AG09309 (cell line): Measurements from ENCODE around the gene PPP1R37.

Source experiments
- DNase-seq: peaks from one replicate; pipeline ENCODE4 v3.0.0-alpha.2; 2010; ENCODE audit warnings: low read depth
- H3K4me3 ChIP-seq: 2 replicates; pipeline ENCODE4 v1.5.1; 2011; ENCODE audit warnings: mild to moderate bottlenecking, low read depth, low read length, moderate library complexity; ENCODE audit not compliant: control insufficient read depth
- TF ChIP-seq, protein P1 (sequence below): IDR thresholded peaks from 2 replicates; pipeline ENCODE4 v1.5.1; 2011; ENCODE audit warnings: mild to moderate bottlenecking, low read depth, low read length, inconsistent platforms; ENCODE audit not compliant: insufficient read depth, control insufficient read depth; ENCODE audit errors: missing control alignments

Gene PPP1R37

DNA sequence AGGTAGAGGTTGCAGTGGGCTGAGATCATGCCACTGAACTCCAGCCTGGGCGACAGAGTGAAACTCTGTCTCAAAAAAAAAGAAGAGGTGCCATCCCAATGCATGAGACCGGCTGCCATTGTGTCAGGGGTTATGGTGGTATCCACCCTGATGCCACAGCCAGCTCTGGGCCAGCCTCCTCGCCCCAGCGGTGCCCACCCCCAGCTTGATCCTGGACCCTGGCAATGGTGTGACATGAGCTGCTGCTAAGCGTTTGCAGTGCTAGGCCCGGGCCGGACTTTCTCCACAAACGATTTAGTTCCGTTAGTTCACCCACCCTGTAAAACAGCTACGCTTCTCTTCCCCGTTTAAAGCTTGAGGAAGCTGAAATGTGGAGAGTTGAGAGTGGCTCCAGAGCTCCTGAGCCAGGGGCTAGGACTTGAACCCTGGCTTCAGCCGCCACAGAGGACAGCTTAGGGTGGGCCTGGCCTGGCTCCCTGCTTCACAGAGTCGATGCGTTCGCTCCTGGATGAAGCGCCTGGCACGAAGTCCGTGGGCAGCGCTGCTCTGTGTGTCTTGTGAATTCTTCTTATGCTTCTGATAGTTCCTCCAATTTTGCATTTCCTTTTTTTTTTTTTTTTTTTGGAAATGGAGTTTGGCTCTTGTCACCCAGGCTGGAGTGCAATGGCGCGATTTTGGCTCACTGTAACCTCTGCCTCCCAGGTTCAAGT is 42.4 kb downstream of the PPP1R37 start:
- no peak overlapping the region for H3K4me3 ChIP-seq
- no peak for DNase-seq
- TF ChIP-seq, protein P1, sequence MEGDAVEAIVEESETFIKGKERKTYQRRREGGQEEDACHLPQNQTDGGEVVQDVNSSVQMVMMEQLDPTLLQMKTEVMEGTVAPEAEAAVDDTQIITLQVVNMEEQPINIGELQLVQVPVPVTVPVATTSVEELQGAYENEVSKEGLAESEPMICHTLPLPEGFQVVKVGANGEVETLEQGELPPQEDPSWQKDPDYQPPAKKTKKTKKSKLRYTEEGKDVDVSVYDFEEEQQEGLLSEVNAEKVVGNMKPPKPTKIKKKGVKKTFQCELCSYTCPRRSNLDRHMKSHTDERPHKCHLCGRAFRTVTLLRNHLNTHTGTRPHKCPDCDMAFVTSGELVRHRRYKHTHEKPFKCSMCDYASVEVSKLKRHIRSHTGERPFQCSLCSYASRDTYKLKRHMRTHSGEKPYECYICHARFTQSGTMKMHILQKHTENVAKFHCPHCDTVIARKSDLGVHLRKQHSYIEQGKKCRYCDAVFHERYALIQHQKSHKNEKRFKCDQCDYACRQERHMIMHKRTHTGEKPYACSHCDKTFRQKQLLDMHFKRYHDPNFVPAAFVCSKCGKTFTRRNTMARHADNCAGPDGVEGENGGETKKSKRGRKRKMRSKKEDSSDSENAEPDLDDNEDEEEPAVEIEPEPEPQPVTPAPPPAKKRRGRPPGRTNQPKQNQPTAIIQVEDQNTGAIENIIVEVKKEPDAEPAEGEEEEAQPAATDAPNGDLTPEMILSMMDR = no peak

DNA sequence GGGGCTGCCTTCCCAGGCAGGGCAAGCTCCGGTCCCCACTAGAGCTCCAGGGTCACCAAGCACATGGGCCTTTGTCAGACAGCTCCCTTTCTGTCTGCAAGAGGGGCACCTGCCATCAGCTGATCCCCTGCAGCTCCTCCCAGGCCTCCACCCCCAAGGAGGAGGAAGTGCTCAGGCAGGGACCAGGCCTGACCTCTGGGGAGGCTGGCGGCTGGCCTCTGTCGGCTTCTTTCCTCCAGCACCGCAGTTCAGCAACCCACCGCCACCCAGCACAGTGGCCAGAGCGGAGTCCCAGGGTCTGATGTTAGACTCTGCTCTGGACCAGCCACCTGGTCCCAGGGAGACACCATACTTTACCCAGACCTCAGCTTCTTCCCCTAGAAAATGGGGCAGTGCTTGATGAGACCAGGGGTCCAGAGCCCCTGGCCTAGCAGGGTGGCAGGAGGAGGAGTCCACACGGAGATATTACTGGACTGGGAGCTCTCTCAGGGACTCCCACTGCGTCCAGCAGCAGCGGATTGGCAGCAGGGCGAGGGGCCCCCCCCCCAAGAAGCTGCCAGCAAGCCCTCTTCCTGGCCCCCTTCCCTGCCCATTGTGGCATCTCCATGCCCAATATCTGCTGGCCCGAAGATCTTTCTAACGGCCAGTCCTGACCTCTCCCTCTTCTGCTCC is 43.7 kb downstream of the PPP1R37 start:
- TF ChIP-seq, protein P1 = no peak
- no peak overlapping the region for H3K4me3 ChIP-seq

DNA sequence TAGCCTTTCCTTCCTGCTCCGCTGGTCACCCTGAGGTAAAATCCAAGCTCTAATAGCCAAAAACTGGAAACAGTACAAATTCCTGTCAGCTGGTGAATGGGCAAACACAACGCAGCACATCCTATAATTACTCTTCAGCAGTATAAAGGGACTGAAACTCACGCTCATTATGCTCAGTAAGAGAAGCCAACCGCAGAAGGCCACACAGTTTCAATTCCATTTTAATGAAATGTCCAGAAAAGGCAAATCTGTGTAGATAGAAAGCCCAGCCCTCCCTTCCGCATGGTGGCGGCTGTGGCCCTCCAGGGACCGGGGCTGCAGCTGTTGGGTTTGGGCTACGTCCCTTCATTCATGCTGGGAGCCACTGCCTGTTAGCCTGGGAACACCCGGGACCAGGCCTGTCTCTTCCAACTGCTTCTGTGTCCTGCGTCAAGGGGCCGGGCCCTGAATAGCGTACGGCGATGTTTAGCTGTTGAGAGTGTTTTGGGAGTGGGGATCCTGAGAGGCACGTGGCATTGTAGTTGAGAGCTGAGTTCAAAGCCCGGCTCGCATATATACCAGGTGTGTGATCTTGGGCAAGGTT is 44.3 kb downstream of the PPP1R37 start:
- no peak overlapping the region for H3K4me3 ChIP-seq
- TF ChIP-seq, protein P1 = no peak
- no peak for DNase-seq

More for the DNA sequence above, 43.7 kb downstream of the PPP1R37 start:
- no peak for DNase-seq

DNA sequence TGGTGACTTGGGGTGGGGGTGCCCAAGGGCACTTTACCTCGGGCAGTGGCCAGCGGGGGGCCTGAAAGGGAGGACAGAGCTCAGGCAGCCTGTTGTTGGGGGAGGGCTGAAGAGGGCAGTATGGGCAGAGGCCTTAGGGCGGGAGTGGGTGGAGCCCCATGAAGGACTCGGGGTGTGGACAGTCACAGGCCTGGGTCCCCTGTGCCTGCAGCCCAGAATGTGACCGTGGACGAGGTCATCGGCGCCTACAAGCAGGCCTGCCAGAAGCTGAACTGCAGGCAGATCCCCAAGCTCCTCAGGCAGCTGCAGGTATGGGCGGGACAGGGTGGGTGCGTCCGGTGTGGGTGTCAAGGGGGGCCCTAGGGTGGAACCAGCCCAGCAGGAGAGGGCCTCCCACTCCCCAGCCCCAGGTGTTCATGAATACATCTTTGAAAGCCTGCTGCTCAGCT is 45.3 kb downstream of the PPP1R37 start:
- H3K4me3 ChIP-seq = no peak overlapping the region
- DNase-seq = no peak
- TF ChIP-seq, protein P1 = no peak

DNA sequence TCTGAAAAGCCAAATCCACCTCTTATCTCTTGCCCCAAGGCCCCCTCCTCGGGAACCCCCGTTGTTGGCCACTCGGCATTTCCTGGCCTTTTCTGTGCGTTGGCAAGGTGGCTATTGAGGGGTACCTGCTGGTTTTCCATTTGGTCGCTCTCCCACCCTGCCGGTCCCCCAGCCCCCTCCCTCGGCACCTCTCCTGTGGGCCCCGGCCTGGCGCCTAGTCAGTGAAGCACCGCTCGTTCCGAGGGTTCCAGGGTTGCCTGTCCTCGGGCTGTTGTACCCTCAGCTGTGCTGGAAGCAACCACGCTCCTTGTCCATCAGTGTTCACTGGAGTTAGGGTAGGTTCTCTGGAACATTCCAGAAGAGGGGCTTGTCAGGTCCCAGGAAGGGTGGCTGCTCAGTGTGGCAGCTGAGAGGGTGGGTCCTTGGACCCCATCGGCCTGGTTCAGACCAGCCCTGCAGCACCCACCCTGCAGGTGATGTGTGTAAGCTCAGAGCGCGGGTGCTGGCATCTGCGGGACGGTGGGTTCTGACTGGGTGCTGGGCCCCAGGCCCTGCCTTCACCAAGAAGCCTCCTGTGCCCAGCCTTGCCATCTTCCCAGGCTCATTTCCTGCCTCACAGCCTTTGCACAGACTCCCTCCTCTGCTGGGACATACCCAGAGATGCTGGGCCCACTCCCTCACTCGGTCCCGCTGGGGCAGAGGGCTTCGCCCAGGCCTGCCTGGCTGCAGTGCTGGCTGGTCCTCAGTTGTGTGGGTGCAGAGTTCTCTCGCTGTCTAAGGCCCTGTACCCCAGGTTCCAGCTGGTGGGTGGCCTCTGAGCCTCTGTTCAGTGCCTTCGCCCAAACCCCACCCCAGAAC is 46.5 kb downstream of the PPP1R37 start:
- TF ChIP-seq, protein P1 = no peak
- DNase-seq = no peak
- no peak overlapping the region for H3K4me3 ChIP-seq

DNA sequence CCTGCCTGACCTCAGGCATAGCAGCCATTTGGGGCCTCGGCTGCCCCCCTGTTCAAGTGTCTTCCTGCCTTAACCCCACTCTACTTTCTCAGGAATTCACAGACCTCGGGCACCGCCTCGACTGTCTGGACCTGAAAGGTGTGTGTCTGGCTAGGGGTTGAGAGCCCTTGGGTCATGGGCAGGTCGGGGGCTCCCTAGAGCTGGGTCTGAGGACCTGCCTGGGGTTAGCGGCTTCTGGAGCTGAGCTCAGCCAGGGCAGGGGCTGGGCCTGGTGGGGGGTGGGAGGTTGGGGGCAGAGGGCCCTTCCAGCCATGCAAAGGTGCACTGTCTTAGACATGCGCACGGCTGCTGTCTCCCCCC is 47.1 kb downstream of the PPP1R37 start:
- TF ChIP-seq, protein P1 = no peak
- no peak for DNase-seq
- no peak overlapping the region for H3K4me3 ChIP-seq
